SK-N-SH (cell line): ENCODE data around the gene IGFL1. TPM values are rescaled to one million over a fixed set of nuclear protein-coding genes. Genes with fewer than 3 reads are reported as not detected.
"Not testable (repeated sequence)": the region's sequence is repeated elsewhere in the genome, so short reads cannot be mapped to it uniquely, and the experiment has no call there.

ENCODE experiments used
- CTCF ChIA-PET: fragments of 300-600, 350-600 bp; formaldehyde crosslinking; extraction: SDS; loops from one replicate; lab custom pipeline; 2021; lab: Yijun Ruan, JAX
- POLR2A ChIA-PET: fragments of 350-600 bp; sonication (Branson Sonifier 250); formaldehyde crosslinking; extraction: SDS; loops from one replicate; lab custom pipeline; 2020; ENCODE audit warnings: antibody characterized with exemption, inconsistent platforms; lab: Yijun Ruan, JAX
- DNase-seq: peaks from one replicate; pipeline ENCODE4 v3.0.0; 2012
- H2AFZ ChIP-seq: fragments of 200-600 bp; sonication (generic); 2 replicates; pipeline ENCODE4 v1.8.1; 2016; ENCODE audit warnings: antibody characterized with exemption, mild to moderate bottlenecking, low read depth
- H3F3A ChIP-seq: fragments of 200-600 bp; sonication (generic); replicated peaks from 2 replicates; pipeline ENCODE3; 2016; ENCODE audit warnings: antibody characterized with exemption, mild to moderate bottlenecking; ENCODE audit not compliant: insufficient read depth
- H3K27ac ChIP-seq, 2 experiments: fragments of 200-500 bp in 1 of 2; fragments of 200-600 bp in 1 of 2; sonication (Bioruptor generic) in 1 of 2; sonication (generic), shearing (Covaris generic) in 1 of 2; 2 replicates each; pipeline versions ENCODE4 v1.5.1 to v1.6.1; 2014 to 2016; ENCODE audit warnings: low read depth in 2 of 2, inconsistent platforms in 1 of 2, low read length in 1 of 2, mild to moderate bottlenecking in 1 of 2, mixed read lengths in 1 of 2
- H3K27me3 ChIP-seq: fragments of 200-600 bp; sonication (generic), shearing (Covaris generic); 2 replicates; pipeline ENCODE4 v1.6.1; 2016; ENCODE audit warnings: mixed run types; ENCODE audit not compliant: insufficient read depth
- H3K36me3 ChIP-seq, 2 experiments: fragments of 200-500 bp in 1 of 2; fragments of 200-600 bp in 1 of 2; sonication (Bioruptor generic) in 1 of 2; sonication (generic) in 1 of 2; replicated peaks in 1 of 2; 2 replicates each; pipeline versions ENCODE3 to v1.5.1; 2014 to 2016; ENCODE audit warnings: low read length in 1 of 2, mild to moderate bottlenecking in 1 of 2; ENCODE audit not compliant: insufficient read depth in 2 of 2, control insufficient read depth in 1 of 2
- H3K4me1 ChIP-seq, 2 experiments: fragments of 200-500 bp in 1 of 2; fragments of 200-600 bp in 1 of 2; sonication (Bioruptor generic) in 1 of 2; sonication (generic), shearing (Covaris generic) in 1 of 2; 2 replicates each; pipeline versions ENCODE4 v1.5.1 to v1.6.1; 2014 to 2016; ENCODE audit warnings: low read depth in 1 of 2, low read length in 1 of 2, mixed run types in 1 of 2; ENCODE audit not compliant: insufficient read depth in 2 of 2, control insufficient read depth in 1 of 2
- H3K4me2 ChIP-seq: fragments of 200-600 bp; sonication (generic), shearing (Covaris generic); 2 replicates; pipeline ENCODE4 v1.6.1; 2017; ENCODE audit warnings: mixed run types
- H3K4me3 ChIP-seq, 2 experiments: fragments of 200-500 bp in 1 of 2; fragments of 200-600 bp in 1 of 2; sonication (Bioruptor generic) in 1 of 2; sonication (generic), shearing (Covaris generic) in 1 of 2; 2 replicates each; pipeline versions ENCODE4 v1.5.1 to v1.8.1; 2014 to 2016; ENCODE audit warnings: low read depth in 2 of 2, inconsistent platforms in 1 of 2, low read length in 1 of 2, mild to moderate bottlenecking in 1 of 2, mixed read lengths in 1 of 2, moderate library complexity in 1 of 2
- H3K79me2 ChIP-seq: fragments of 200-600 bp; sonication (generic); 2 replicates; pipeline ENCODE4 v1.8.1; 2017; ENCODE audit warnings: mild to moderate bottlenecking; ENCODE audit not compliant: insufficient read depth
- H3K9ac ChIP-seq: fragments of 200-600 bp; sonication (generic); 2 replicates; pipeline ENCODE4 v1.6.1; 2017; ENCODE audit warnings: mixed run types
- H3K9me2 ChIP-seq: fragments of 200-600 bp; sonication (generic); 2 replicates; pipeline ENCODE4 v1.6.1; 2017; ENCODE audit warnings: mixed run types
- H3K9me3 ChIP-seq: fragments of 200-600 bp; sonication (generic); 2 replicates; pipeline ENCODE4 v1.6.1; 2017; ENCODE audit warnings: mixed run types, mild to moderate bottlenecking, moderate library complexity
- H4K20me1 ChIP-seq: fragments of 200-600 bp; sonication (generic); 2 replicates; pipeline ENCODE4 v1.6.1; 2017; ENCODE audit warnings: mild to moderate bottlenecking, mixed run types; ENCODE audit not compliant: insufficient read depth
- FOSL2 ChIP-seq: IDR thresholded peaks from 2 replicates; pipeline ENCODE4 v1.4.0; 2012; ENCODE audit warnings: low read depth, mild to moderate bottlenecking, moderate library complexity, borderline replicate concordance
- JUND ChIP-seq: IDR thresholded peaks from 2 replicates; pipeline ENCODE4 v1.4.0; 2012
- NRF1 ChIP-seq: IDR thresholded peaks from 2 replicates; pipeline ENCODE4 v1.6.1; 2012; ENCODE audit warnings: low read depth, mild to moderate bottlenecking, low read length
- RAD21 ChIP-seq: IDR thresholded peaks from 2 replicates; pipeline ENCODE4 v1.6.1; 2012; ENCODE audit warnings: mild to moderate bottlenecking, low read length
- REST ChIP-seq: IDR thresholded peaks from 2 replicates; pipeline ENCODE4 v1.6.1; 2012; ENCODE audit warnings: mild to moderate bottlenecking, low read depth, low read length, moderate library complexity
- USF1 ChIP-seq: IDR thresholded peaks from 2 replicates; pipeline ENCODE4 v1.4.0; 2012; ENCODE audit warnings: low read depth, borderline replicate concordance
- USF2 ChIP-seq: fragments of 150-350 bp; IDR thresholded peaks from 2 replicates; pipeline ENCODE4 v1.6.1; 2017; ENCODE audit warnings: antibody characterized with exemption, low read length, low read depth, borderline replicate concordance
- WGBS: methylation state at CpG from one replicate; pipeline ENCODE4 v1.1.6; 2017; ENCODE audit warnings: low lambda C conversion rate; 5-methylcytosine and 5-hydroxymethylcytosine counted together
- polyA plus RNA-seq, 3 experiments: library from polyadenylated mRNA; depleted of rRNA; stranded (reverse); fragments of >200 nt; gene quantifications; 2 replicates each; pipeline ENCODE4 v1.2.3, GENCODE V29; 2012

The IGFL1 gene
- polyA plus RNA-seq, 1 of the 3 experiments (the other 2 are of a cell fraction): not detected

- TF ChIP-seq REST (no peak), USF2 (no peak), USF1 (no peak), FOSL2 (no peak), RAD21 (no peak), NRF1 (no peak)
- TF ChIP-seq, all 33 proteins: peak for 0
These were observed 23.4 kb upstream of the IGFL1 start (continued) for GRCh38 chr19:46206176-46206575.

GRCh38 chr19:46206682-46207081 lies 22.9 kb upstream of the IGFL1 start:
- Histone ChIP-seq H3K79me2 (no peaks in the 10 kb centered on the region), H3K9me2 (no peaks in the 10 kb centered on the region), H4K20me1 (no peaks in the 10 kb centered on the region), H3K4me1 (peaks cover 0 to 10% of the 10 kb centered on the region in 2 experiments; a peak in 1 of 4 replicates), H3K27me3 (peaks cover 9% of the 10 kb centered on the region; the same call in 1 of the 2 replicates), H2AFZ (no peak overlapping the region), H3K4me3 (no peak overlapping the region), H3K9ac (no peak overlapping the region), H3K4me2 (no peak overlapping the region), H3F3A (peaks cover 9% of the 10 kb centered on the region), H3K36me3 (no peaks in the 10 kb centered on the region), H3K27ac (no peak overlapping the region), H3K9me3 (no peaks in the 10 kb centered on the region)
- ChIA-PET POLR2A (no interaction called here), CTCF (interaction anchor here (0.8 to 1.9 kb wide), 3 partner anchors 18 to 178 kb away, joined by 3 to 8 read pairs (median 4); no protein-coding TSS in a partner anchor)
- TF ChIP-seq JUND: no peak
- DNase-seq: no peak
- 21% methylated on average over 3 of the region's 3 CpGs for WGBS

GRCh38 chr19:46207858-46208257 lies 21.7 kb upstream of the IGFL1 start:
- H3K27me3 ChIP-seq, H2AFZ ChIP-seq, H3K4me3 ChIP-seq, H3K9me3 ChIP-seq, POLR2A ChIA-PET, H3K36me3 ChIP-seq, H3K27ac ChIP-seq, H4K20me1 ChIP-seq, H3K79me2 ChIP-seq, H3K9me2 ChIP-seq, H3K4me2 ChIP-seq, DNase-seq, H3K9ac ChIP-seq: not testable (repeated sequence)
- 32% methylated on average over 5 of the region's 8 CpGs for WGBS
- Histone ChIP-seq H3K4me1 (peaks cover 0 to 13% of the 10 kb centered on the region in 2 experiments; a peak in 1 of 4 replicates), H3F3A (peaks cover 10% of the 10 kb centered on the region)
- CTCF ChIA-PET: interaction anchor here (0.6 to 1.9 kb wide), 3 partner anchors 19 to 179 kb away, joined by 3 to 8 read pairs (median 4); no protein-coding TSS in a partner anchor
